Left forelimb (tissue), 1 donor: Measurements from ENCODE around the gene ADNP.
"Not testable (repeated sequence)": the region's sequence is repeated elsewhere in the genome, so short reads cannot be mapped to it uniquely, and the experiment has no call there.

Experiments
- DNase-seq: peaks from one replicate; pipeline ENCODE4 v3.0.0-alpha.2; 2018; ENCODE audit warnings: low spot score

ADNP gene

DNA sequence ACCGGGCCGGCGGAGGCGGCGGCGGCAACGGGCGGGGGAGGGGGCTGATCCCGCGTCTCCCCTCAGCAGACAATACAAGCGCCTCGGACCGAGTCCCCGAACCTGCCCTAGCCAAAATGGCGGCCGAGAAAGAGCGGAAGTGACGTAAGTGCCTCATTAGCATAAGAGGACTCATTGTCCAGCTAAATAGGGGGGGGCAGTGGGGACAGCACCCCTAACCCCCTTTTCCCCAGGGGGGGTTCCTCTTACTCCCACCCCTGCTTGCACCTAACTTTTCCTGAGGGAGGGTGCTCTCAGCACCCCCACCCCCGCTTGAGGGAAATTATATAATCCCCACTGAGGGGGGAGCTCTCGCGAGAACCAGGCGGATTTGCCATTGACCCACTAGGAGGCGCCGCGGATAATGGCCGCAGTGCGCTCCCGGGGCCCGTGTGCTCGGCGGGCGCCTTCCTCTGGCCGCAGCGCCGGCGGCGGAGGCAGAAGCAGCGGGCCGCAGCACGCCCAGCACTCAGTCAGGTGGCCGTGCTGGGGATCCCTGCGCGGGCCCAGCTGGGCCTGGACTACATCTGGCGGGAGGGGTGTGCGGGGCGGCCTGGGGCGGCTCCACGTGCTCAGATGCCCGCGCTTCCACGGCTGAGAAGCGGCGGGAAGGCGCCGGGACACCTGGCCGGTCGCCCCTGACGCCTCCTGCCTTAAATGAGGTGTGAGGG is at the start of gene ADNP:
Gene ADNP (minus strand): TSS at position 132 of the 710 bp plus-strand sequence. CDS start 27,441 bp downstream, outside the sequence.
- DNase-seq = peak; percentile 95

DNA sequence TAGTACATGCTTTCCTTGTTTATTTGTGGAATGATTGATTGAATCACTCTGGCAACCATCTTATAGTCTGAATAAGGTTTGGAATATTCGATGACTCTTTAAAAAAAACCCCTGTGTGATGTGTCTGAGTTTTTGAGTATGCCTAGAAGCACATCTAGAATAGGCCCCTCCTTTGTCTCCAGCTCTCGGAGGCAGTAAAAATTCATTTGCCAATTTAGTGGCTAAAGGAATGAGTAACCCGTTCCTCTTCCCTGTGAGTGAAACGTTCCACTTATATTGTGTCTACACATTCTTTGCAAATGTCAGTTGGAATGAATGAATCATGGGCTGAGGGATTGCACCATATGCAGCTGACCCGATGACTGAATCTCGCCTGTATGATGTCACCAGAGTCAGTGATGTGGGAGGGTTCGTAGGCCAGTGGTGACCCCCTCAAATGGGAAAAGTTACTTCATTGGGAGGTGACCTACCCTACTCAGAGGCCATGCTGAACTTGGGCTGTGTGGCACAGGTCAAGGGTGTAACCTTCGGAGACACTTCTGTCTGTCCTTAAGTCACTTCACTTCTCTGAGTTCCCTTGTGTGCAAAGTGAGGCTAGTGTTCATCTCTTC is 48.9 kb upstream of the ADNP start:
- no peak for DNase-seq

DNA sequence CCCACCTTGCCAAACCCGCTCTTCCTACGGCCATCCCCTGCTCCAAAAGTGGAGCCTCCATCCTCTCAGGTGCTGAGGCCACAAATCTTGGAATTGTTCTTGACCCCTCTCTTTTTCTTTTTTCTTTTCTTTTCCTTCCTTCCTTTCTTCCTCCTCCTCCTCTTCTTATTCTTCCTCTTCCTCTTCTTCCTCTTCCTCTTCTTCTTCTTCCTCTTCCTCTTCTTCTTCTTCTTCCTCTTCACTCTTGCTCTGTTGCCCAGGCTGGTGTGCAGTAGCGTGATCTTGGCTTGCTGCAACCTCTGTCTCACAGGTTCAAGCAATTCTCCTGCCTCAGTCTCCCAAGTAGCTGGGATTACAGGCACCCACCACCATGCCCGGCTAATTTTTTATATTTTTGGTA is 47.3 kb upstream of the ADNP start:
- DNase-seq = not testable (repeated sequence)

DNA sequence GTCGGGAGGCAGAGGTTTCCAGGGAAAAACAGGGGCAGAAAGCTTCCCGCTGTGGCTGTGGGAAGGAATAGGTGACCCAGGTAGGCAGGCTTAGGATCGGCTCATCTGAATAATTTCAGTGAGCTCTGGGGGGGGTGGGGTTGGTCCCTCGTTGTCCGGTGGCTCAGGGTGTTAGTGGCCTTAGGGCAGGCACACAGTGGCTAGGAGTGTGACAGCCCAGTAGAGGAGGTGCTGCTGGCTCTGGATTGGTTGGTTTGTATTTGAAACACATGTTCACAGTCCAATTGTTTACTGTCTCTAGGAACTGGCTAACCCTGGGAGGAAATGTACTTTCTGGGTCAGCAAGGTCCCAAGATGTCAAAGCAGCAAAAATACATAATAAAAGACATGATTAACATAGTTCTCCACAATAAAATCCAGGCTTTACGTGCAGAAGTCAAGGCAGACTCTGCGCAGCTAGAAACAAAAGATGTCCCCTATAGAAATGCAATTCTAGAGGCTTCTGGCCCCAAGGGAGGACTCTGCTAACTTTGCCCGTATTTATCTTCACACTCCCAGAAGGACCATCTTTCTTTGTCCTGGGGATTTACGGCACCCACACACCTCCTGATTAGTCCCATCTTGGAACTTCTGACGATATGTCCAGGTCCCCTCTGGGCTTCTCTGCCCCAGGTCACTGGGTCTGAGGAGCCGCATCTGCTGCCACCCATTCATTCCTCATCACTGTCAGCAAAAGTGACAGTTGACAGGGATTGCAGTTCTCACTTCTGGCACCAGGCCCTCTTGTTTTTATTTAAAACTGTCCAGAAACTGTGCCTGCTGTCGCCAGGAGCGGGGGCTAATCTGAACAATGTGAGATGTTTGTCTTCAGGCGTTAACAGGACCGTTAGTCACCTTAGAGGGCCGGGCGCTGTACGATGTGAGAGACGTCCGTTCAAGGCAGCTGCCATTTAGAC is 46.1 kb upstream of the ADNP start:
- DNase-seq = no peak

DNA sequence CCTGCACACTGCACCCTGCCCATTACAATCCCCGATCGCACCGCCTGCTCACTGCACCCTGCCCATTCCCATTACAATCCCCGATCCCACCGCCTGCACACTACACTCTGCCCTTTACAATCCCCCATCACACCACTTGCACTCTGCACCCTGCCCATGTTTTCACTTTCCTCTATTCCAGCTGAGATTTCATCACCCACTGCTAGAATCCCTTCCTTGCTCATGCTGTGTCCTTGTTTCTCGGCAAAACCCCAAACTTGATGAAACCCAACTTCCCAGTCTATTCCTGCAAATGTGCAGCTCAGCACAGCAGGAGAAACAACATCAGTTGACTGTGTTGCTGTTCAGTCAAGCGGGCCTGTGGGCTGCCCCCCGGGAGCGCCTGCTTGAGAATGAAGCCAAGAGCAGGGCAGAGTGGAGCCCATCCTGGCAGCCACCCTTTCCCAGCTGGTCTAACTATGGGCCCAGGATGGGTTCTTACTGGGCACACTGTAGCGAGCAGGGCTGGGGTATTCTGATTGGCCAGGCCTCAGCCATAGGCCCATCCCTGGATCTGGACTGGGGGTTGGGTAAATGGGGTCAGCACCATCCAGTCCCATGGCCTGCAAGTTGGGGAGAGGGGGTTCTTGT is 44.6 kb upstream of the ADNP start:
- no peak for DNase-seq

DNA sequence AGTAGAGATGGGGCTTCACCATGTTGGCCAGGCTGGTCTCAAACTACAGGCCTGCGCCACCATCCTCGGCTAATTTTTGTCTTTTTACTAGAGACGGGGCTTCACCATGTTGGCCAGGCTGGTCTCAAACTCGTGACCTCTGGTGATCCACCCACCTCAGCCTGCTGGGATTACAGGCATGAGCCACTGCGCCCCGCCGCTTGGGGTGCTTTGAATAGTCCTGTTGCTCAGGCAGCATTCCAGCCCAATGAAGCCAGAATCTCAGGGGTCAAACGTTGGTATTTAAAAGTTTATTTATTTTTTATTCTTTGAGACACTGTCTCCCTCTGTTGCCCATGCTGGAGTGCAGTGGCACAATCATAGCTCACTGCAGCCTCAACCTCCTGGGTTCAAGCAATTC is 38.7 kb upstream of the ADNP start:
- no peak for DNase-seq

DNA sequence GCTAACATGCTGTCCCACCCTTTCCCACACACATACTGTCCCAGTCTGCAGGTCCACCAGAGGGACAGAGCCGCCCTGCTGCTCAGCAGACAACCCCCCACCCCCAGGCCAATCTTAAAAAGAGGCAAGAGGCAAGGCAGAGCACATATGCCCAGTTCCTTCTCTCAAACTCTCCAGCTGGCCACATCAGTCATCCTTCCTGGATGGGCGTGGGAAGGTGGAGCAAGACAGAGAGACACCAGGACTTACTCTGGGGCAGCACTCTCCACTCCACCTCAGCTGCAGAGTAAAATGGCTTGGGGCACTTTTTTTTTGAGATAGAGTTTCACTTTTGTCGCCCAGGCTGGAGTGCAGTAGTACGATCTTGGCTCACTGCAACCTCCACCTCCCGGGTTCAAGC is 38.2 kb upstream of the ADNP start:
- no peak for DNase-seq

DNA sequence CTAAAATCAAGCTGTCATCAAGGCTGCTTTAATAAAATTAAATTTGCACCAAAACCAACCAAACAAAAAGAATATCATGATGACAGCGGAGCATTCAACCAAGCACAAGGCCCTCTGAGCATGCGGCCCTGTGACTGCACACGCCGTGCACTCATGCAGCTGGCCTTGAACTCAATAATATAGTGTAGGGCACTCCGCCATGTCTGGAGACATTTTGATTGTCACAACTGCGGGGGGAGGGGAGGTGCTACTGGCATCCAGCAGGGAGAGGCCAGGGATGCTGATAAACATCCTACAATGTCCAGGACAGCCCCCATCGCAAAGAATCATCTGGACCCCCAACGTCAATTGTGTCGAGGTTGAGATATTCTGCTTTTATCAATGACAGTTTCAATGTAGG is 37.1 kb upstream of the ADNP start:
- no peak for DNase-seq

DNA sequence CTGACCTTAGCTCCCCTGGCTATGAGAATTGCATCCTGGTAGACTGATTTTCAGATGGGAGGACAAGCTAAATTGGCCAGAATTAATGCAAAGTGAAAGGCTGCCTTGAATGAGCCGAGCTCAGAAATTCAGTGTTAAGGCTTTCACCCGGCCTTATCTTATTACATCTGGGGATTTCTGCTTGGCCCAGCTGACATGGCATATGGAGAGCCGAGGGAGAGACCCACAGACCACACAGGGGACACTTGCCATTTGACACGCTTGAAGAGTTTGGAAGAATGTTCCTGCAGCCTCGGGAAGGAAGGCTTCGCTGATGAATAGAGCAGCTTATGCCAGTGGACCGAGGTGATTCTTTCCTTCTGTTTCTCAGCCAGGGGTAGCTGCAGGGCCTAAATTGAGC is 36.3 kb upstream of the ADNP start:
- DNase-seq = no peak

DNA sequence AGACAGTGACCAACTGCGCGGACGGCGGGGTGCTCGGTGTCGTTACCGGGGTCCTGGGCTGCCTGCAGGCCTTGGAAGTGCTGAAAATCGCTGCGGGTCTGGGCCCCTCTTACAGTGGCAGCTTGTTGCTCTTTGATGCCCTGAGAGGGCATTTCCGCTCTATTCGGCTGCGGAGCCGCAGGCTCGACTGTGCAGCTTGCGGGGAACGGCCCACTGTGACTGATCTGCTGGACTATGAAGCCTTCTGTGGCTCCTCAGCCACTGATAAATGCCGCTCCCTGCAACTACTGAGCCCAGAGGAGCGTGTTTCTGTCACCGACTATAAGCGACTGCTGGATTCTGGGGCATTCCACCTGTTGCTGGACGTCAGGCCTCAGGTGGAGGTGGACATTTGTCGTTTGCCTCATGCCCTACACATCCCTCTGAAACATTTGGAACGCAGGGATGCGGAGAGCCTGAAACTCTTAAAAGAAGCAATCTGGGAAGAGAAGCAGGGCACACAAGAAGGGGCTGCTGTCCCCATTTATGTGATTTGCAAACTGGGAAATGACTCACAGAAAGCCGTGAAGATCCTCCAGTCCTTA is 28.4 kb upstream of the ADNP start:
- no peak for DNase-seq

DNA sequence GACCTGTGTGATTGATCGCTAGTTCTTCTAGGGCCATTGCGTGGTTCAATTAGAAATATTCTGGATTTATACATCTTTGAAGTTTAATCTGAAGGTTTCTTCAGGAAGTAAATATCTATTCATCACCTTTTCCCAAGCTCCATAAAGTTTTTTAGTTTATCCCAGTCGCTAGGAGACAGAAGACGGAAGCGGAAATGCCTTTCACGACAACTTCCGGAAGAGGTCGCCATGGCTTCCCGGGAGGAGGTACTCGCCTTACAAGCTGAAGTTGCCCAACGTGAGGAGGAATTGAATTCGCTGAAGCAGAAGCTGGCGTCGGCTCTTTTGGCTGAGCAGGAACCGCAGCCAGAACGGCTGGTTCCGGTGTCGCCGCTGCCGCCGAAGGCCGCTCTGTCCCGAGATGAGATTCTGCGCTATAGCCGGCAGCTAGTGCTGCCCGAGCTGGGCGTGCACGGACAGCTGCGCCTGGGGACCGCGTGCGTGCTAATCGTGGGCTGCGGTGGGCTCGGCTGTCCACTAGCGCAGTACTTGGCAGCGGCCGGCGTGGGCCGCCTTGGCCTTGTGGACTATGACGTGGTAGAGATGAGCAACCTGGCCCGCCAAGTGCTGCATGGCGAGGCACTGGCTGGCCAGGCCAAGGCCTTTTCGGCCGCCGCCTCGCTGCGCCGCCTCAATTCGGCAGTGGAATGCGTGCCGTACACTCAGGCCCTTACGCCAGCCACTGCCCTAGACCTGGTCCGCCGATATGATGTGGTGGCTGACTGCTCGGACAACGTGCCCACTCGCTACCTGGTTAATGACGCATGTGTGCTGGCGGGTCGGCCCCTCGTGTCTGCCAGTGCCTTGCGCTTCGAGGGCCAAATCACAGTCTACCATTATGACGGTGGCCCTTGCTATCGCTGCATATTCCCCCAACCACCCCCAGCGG is 27.6 kb upstream of the ADNP start, which contains the start of gene MOCS3:
Gene MOCS3 (plus strand): TSS at position 204 of the 928 bp plus-strand sequence. CDS start 25 bp downstream, at position 229.
- DNase-seq = peak; percentile 88

DNA sequence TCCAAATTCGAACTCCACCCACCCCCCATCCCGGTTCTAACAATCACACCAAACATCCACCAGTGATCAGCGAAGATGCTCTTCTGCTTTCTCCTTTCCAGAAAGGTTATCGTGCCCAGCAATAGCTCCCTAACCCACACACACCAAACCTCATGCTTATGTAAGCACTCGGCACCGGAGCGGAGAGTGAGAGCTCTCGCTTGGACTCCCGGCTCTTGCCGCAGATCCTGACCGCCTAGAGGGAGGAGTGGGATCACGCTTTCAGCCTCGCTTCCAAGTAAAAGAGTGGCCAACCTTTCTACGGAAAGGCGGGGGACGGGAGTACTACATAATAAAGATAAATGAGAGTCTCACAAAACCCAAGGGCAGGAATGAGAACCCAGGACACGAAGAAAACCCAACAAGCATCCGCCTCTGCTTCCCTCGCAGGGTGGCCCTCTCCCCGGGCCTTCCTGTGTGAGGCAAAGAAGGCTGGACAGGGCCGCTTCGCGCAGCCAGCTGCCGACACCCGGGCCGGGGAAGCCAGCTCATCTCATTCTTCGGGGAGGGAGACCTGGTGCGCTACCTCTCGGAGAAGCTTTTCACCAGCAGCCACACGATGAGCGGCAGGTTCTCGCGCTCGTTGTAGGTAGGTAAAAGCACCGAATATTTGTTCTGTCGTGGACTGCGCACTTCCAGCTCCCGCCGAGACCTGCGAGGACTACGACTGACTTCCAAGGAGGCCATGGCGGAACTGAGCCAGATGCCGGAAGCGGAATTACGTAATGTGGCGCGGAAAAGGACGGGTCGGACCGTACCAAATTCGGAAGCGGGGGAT is 26.8 kb upstream of the ADNP start, which contains the start of gene DPM1:
Gene DPM1 (minus strand): TSS at position 735 of the 817 bp plus-strand sequence. CDS start 9 bp downstream, at position 726.
- peak; percentile 92 for DNase-seq

DNA sequence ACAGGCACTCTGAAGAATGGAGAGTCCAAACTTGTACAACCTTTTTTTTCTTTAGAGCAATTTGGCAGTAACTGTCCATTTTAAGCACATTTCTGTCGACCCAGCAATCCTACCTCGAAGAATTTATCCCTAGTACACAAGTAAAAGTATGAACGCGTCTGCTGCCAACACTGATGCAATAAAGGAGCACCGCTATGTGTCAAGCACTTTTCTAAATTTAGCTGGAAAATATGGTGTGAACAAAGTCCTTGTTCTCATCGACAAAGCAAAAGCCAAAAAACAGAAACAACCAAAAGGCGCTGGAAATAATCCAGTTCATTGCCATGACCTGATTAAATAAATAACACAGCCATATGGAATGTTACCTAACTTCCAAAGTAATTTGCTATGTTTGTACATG is 26.0 kb upstream of the ADNP start:
- DNase-seq = no peak

DNA sequence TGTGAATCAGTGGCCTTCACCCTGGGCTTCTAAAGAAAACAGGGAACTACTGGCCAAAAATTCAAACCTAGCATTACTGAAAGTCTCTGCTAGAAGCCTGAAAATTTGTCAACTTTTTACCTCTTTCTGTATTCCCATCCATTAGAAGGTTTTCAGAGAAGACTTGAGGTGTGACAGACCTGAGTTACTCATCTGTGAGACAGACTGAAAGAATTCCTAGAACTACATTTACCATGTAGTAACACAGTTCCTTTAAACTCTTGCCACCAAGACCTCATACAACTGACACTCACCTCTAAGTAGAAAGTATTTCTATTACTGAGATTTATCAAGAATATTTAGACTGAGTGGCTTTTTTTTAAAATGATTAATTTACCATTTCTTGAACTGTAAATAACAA is 22.6 kb upstream of the ADNP start:
- no peak for DNase-seq

DNA sequence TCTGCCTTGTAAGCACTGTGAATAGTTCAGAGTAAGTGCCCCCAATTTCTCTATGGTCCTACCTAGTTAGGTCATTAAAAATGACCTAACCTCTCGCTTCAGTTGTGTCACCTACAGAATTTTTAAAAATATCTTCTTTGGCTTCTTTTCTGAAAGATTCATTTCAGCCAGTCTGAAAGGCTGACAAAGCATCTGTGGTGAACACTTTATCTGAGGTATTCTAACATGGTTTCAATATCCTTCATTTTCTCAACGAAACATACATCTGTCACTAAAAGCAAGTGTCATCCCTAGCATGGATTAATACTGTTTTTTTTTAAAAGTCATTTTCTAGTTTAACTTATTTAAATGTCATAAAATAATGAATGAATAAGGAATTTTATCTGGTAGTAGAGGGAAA is 22.0 kb upstream of the ADNP start:
- no peak for DNase-seq

DNA sequence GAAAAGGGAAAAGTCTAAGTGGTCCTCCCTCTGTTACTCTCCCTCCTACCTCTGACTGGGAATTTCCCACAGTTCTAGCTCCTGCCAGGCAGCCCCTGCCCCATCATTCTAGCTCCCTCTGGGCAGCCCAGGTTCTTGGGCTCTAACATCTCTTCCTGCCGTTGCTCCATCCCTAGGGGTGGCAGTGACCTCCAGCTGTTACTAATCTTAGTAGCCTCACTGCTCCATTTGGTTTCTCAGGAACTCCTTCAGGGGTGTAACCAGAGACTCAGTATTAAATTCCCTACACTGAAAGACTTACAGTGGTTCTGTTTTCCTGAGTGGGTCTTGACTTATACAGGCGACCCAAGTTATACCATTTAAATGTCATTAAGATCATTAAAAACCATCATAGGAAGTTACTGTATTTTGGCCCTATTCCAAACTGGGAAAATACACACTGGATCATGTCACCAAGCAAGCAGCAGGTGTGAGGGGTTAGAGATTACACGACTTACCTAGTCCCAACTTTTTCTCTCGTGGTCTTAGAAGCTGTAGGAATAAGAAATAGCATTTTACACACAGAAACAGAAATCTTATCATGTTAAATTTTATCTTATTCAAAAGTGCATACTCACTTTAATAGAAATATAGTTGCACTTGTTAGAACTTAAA is 17.0 kb upstream of the ADNP start:
- no peak for DNase-seq

DNA sequence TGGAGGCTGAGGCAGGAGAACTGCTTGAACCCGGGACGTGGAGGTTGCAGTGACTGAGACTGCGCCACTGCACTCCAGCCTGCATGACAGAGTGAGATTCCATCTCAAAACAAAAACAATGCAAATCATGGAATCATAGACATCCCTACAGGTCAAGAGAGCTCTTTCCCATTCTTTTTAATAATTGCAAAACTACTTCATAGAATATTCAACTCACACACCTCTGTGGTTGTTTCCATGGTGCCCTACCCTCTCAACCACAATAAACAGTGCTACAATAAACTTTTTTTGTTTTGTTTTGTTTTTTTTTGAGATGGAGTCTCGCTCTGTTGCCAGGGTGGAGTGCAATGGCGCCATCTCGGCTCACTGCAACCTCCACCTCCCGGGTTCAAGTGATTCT is 11.8 kb upstream of the ADNP start:
- DNase-seq = no peak

DNA sequence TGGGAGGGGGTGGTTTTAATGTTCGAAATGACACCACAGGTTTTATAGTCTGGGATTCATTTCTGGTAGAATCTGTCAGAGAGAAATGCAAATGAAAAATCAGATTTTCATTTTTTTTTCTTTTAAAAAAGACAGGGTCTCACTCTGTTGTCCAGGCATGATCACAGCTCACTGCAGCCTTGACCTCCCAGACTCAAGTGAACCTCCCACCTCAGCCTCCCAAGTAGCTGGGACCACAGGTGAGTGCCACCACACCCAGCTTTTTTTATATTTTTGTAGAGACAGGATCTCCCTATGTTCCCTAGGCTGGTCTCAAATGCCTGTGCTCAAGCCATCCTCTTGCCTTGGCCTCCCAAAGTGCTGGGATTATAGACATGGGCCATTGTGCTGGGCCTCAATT is 2.4 kb upstream of the ADNP start:
- no peak for DNase-seq

DNA sequence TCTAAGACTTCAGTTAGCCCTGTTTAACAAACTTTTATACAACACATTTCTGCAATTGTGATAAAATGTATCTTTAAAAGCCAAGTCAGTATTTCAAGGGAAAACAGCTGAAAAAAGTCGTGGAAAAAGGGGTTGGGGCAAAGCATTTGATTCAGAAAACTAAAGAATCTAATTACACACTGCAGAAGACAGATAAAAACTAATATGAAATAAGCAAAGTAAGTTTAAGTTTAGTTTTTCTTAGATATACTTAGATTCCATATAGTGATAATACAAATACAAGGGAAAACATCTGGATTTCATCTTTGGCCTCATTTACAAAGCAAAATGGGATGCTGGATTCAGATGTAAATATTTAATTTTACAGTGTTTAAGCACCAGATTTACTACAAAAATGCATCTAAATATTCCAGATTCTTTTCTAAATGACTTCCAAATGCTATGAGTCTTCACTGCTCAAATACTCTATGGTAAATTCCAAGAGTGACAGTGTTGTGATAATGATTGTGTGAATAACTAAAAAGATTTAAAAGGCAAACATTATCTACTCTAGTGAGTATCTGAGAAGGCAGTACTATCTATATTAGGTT is 1.5 kb upstream of the ADNP start:
- DNase-seq = no peak
